Peyer's patch (tissue), 4 donors: ENCODE results near the gene ZNF581. TPM values are rescaled to one million over a fixed set of nuclear protein-coding genes. Genes with fewer than 3 reads are reported as not detected.

Source experiments
- DNase-seq, 3 donors: peaks; one replicate each; pipeline ENCODE4 v3.0.0-alpha.2; 2017 to 2019
- H3K27ac ChIP-seq, 4 donors: fragments of 200-600 bp; sonication (generic); one replicate each; pipeline ENCODE4 v1.5.1; 2016 to 2019
- H3K27me3 ChIP-seq, 2 donors: fragments of 200-600 bp; sonication (generic); one replicate each; pipeline ENCODE4 v1.5.1; 2019
- H3K36me3 ChIP-seq, 3 donors: fragments of 200-600 bp; sonication (generic); one replicate each; pipeline ENCODE4 v1.5.1; 2016 to 2019
- H3K4me1 ChIP-seq, 4 donors: fragments of 200-600 bp; sonication (generic); one replicate each; pipeline ENCODE4 v1.5.1; 2016 to 2019
- H3K4me3 ChIP-seq, 4 donors: fragments of 200-600 bp; sonication (generic); 1 replicate in 3 of 4; 2 replicates in 1 of 4; pipeline ENCODE4 v1.5.1; 2016 to 2019; ENCODE audit warnings: mild to moderate bottlenecking in 1 of 4
- H3K9me3 ChIP-seq, 4 donors: fragments of 200-600 bp; sonication (generic); one replicate each; pipeline ENCODE4 v1.5.1; 2016 to 2019; ENCODE audit warnings: mild to moderate bottlenecking in 1 of 4
- CTCF ChIP-seq, 6 experiments: fragments of 450-650 bp in 4 of 6; fragments of 200-600 bp in 2 of 6; sonication (generic) in 1 of 6; IDR thresholded peaks; one replicate each; pipeline ENCODE4 v1.5.1; 2017 to 2019; ENCODE audit warnings: antibody characterized with exemption in 6 of 6, mild to moderate bottlenecking in 3 of 6, moderate library complexity in 1 of 6
- POLR2A ChIP-seq, 2 donors: fragments of 450-650 bp; IDR thresholded peaks; one replicate each; pipeline ENCODE4 v1.5.1; 2017; ENCODE audit warnings: antibody characterized with exemption in 2 of 2, mild to moderate bottlenecking in 2 of 2, moderate library complexity in 2 of 2
- total RNA-seq, 4 donors: library from RNA; depleted of rRNA; stranded (reverse); fragments of >200 nt; gene quantifications; one replicate each; pipeline ENCODE4 v1.1.0, GENCODE V29; 2016

Gene ZNF581
- total RNA-seq, 4 donors from 2014 or later = 7.7 to 28.9 (median 14.1) TPM

DNA sequence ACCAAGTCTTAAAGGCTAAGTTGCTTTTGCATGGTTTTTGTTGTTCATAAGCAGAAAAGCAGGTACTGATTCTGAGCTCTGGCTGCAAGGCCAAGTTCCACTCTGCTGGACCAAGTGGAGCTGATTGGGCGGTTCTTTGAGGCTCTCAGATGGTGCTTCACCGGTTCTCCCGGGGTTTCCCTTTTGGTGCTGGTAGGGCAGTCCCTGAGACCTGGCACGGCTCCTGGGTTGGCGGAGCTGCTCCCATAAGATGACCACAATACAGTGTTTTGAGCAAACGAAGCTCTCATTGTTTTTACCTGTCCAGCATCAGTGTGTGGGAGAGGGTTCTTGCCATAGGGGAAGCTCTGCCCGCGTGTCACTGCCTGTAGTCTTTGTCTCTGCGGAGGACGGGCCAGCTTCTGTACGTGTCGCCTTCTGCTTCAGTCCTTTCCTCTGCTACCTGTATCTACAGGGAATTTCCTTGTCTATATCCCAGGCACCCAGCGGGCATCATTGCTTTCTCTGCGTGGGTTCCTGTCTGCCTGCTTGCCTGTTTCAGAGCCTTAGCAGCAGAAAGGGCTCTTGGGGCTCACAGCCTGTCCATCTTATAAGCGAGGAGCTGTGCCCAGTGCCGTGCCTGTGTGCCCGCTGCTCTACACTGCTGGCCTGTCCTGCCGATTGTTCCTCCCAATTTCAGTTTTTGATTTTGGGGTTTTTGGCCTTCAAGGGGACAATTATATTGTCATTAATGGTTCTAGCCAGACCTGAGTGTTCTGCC, 13.7 kb downstream of the ZNF581 start:
- Histone ChIP-seq H3K27me3 (no peaks in the 10 kb centered on the region), H3K9me3 (no peaks in the 10 kb centered on the region), H3K27ac (no peak overlapping the region), H3K4me1 (peaks cover 8 to 48% (median 38%) of the 10 kb centered on the region in 4 donors), H3K4me3 (peak overlapping the region in 3 of 4 donors; percentile 66 to 99 (median 91)), H3K36me3 (peaks cover 0 to 37% (median 0%) of the 10 kb centered on the region in 3 donors)
- no peak for DNase-seq
- TF ChIP-seq CTCF (IDR thresholded peaks at IDR 0.05) (no peak), POLR2A (IDR thresholded peaks at IDR 0.05) (no peak)

DNA sequence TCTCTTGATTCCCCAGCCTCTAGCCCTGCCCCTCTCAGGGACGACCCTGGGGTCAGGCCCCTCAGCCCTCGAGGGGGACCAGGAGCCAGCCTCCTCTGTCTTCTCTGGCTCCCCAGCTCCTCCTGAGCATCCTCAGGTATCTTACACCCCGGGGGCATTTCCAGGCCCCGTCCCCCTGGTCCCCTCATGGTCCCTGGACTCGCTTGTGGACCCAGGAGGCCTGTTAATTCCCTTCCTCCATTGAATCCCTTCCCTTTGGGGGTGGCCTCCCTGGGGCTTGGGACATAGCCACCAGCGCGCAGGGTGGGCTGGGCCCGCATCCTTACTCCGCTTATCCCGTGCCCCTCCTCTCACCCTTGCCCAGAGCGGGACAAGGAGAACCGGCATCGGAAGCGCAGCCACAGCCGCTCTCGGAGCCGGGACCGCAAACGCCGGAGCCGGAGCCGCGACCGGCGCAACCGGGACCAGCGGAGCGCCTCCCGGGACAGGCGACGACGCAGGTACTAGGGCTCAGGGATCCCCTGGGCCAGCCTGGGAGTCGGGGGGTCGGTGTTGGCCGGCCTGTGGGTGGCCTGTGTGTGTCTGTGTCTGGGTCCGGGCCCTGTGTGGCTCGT, 15.5 kb downstream of the ZNF581 start:
- Histone ChIP-seq H3K27me3 (no peaks in the 10 kb centered on the region), H3K27ac (no peak overlapping the region), H3K4me3 (no peak overlapping the region), H3K4me1 (peaks cover 8 to 43% (median 34%) of the 10 kb centered on the region in 4 donors), H3K36me3 (peaks cover 0 to 54% (median 4%) of the 10 kb centered on the region in 3 donors), H3K9me3 (no peaks in the 10 kb centered on the region)
- DNase-seq = no peak
- no peak for TF ChIP-seq CTCF (IDR thresholded peaks at IDR 0.05)
- no peak for TF ChIP-seq POLR2A (IDR thresholded peaks at IDR 0.05)

DNA sequence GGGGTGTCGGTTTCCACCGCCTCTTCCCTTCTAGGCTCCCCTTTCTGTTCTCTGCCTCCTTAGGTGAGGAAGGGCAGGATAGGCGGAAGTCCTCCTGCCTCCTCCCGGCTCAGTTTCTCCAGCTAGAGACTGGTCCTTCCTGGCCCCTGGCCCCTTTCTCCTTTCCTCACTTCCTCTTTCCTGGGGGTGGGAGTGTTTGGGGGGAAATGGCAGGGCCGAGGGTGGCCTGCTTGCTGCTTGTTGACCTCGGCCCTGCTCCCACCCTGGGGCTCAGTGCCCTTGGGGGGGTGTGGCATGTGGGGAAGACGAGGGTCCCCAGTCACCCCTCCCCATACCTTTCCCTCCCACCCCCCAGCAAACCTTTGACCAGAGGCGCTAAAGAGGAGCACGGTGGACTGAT, 16.4 kb downstream of the ZNF581 start:
- no peak for DNase-seq
- Histone ChIP-seq H3K4me3 (no peak overlapping the region), H3K36me3 (peaks cover 0 to 63% (median 4%) of the 10 kb centered on the region in 3 donors), H3K9me3 (no peaks in the 10 kb centered on the region), H3K27me3 (no peaks in the 10 kb centered on the region), H3K27ac (no peak overlapping the region), H3K4me1 (peaks cover 8 to 43% (median 34%) of the 10 kb centered on the region in 4 donors)
- no peak for TF ChIP-seq POLR2A (IDR thresholded peaks at IDR 0.05)
- TF ChIP-seq CTCF (IDR thresholded peaks at IDR 0.05) = no peak

GRCh38 chr19:55660404-55660803, 17.0 kb downstream of the ZNF581 start:
- DNase-seq = no peak
- Histone ChIP-seq H3K4me3 (no peak overlapping the region), H3K27ac (no peak overlapping the region), H3K9me3 (no peaks in the 10 kb centered on the region), H3K36me3 (peaks cover 0 to 67% (median 4%) of the 10 kb centered on the region in 3 donors), H3K27me3 (no peaks in the 10 kb centered on the region), H3K4me1 (peaks cover 8 to 43% (median 34%) of the 10 kb centered on the region in 4 donors)
- TF ChIP-seq CTCF (IDR thresholded peaks at IDR 0.05) (no peak), POLR2A (IDR thresholded peaks at IDR 0.05) (no peak)

DNA sequence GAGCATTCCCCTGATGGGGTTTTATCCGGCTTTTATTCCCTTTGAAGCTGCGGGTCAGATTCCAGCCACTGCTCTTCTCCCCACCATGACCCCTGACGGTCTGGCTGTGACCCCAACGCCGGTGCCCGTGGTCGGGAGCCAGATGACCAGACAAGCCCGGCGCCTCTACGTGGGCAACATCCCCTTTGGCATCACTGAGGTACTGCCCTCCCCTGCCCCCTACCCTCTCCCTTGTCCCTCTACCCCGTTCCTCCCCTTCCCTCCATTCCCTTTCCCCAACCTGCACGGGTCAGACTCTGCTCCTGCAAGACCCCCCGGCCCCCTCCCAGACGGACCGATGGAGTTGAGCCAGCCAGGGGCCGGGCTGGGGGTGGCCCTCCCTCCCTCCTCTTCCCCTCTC, 17.5 kb downstream of the ZNF581 start:
- no peak for DNase-seq
- TF ChIP-seq CTCF (IDR thresholded peaks at IDR 0.05) = no peak
- TF ChIP-seq POLR2A (IDR thresholded peaks at IDR 0.05) = no peak
- H3K4me3 ChIP-seq = no peak overlapping the region
- no peaks in the 10 kb centered on the region for H3K9me3 ChIP-seq
- no peaks in the 10 kb centered on the region for H3K27me3 ChIP-seq
- H3K36me3 ChIP-seq = peaks cover 0 to 73% (median 4%) of the 10 kb centered on the region in 3 donors
- no peak overlapping the region for H3K27ac ChIP-seq
- H3K4me1 ChIP-seq = peaks cover 8 to 41% (median 31%) of the 10 kb centered on the region in 4 donors
